Activated CD8-positive, alpha-beta memory T cell treated with anti-CD3 and anti-CD28 coated beads for 1 hour (primary cell): ENCODE measurements around the gene CYTL1.

Source experiments
- DNase-seq, 2 donors: peaks; one replicate each; pipeline ENCODE4 v3.0.0-alpha.2; 2020; ENCODE audit warnings: low read depth in 1 of 2; ENCODE audit errors: extremely low read depth in 1 of 2

The CYTL1 gene

DNA sequence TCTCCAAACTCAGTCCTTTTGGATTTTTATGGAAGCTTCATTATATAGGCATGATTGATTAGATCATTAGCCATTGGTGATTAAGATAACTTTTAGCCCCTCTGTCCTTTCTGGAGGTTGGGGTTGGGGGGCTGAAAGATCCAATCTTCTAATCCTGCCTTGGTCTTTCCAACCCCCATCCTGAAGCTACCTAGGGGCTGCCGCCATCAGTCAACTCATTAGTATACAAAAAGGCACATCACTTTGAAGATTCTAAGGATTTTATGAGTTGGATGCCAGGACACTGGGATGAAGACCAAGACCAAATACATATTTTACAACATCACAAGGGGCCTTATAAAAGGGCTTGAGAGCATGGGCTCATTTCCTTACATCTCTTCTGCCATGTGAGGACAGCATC, 47.5 kb downstream of the CYTL1 start:
- DNase-seq, result no peak

DNA sequence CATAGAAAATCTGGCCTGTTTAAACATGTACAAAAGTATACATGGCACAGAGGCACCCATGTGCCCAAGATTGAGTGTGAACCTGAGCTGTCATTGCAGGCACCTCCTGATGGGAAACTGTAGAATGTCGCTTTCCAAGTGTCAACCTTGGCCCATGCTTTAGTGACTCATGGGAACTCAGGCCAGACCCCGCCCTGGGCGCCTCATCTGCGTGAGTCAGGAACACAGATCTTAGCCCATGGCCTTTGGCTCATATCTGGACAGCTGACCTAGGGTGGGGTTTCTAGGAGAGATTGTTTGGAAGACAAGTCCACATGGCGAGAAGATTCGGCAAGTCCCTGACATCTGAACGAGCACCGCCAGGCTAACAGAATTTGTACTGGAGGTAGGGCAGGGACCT, 50.0 kb downstream of the CYTL1 start:
- DNase-seq, result no peak

- DNase-seq, result no peak
Observed at GRCh38 chr4:4968161-4968725, 51.0 kb downstream of the CYTL1 start.
